H9 (cell line): ENCODE results near the gene SERBP1. TPM values are rescaled to one million over a fixed set of nuclear protein-coding genes. Genes with fewer than 3 reads are reported as not detected.

Source experiments
- DNase-seq: peaks from one replicate; pipeline ENCODE4 v3.0.0-alpha.2; 2017
- H2AFZ ChIP-seq: one replicate; pipeline ENCODE4 v1.6.1; 2013; ENCODE audit warnings: mild to moderate bottlenecking, low read length, control low read depth, moderate library complexity
- H2AK5ac ChIP-seq: 2 replicates; pipeline ENCODE4 v1.6.1; 2013; ENCODE audit warnings: low read length, control low read depth, mixed read lengths; ENCODE audit not compliant: insufficient read length
- H2BK120ac ChIP-seq: one replicate; pipeline ENCODE4 v1.6.1; 2013; ENCODE audit warnings: low read depth, mild to moderate bottlenecking, low read length, control low read depth, inconsistent platforms; ENCODE audit not compliant: poor library complexity, severe bottlenecking
- H2BK12ac ChIP-seq: 2 replicates; pipeline ENCODE4 v1.6.1; 2013; ENCODE audit warnings: low read length, control low read depth, mixed read lengths, low read depth; ENCODE audit not compliant: insufficient read length
- H2BK15ac ChIP-seq: 2 replicates; pipeline ENCODE4 v1.6.1; 2013; ENCODE audit warnings: low read depth, low read length, control low read depth
- H2BK20ac ChIP-seq: one replicate; pipeline ENCODE4 v1.6.1; 2013; ENCODE audit warnings: low read depth, mild to moderate bottlenecking, low read length, control low read depth, inconsistent platforms; ENCODE audit not compliant: poor library complexity, severe bottlenecking
- H2BK5ac ChIP-seq: 2 replicates; pipeline ENCODE4 v1.6.1; 2013; ENCODE audit warnings: low read length, control low read depth, mixed read lengths; ENCODE audit not compliant: insufficient read length
- H3K14ac ChIP-seq: 2 replicates; pipeline ENCODE4 v1.6.1; 2013; ENCODE audit warnings: low read length, control low read depth; ENCODE audit not compliant: insufficient read depth
- H3K18ac ChIP-seq: 2 replicates; pipeline ENCODE4 v1.6.1; 2013; ENCODE audit warnings: low read depth, mild to moderate bottlenecking, mixed read lengths, low read length, control low read depth; ENCODE audit not compliant: insufficient read length
- H3K23ac ChIP-seq: 2 replicates; pipeline ENCODE4 v1.6.1; 2013; ENCODE audit warnings: low read length, control low read depth, mixed read lengths, low read depth; ENCODE audit not compliant: insufficient read length
- H3K23me2 ChIP-seq: 2 replicates; pipeline ENCODE4 v1.6.1; 2013; ENCODE audit warnings: low read depth, mild to moderate bottlenecking, mixed read lengths, low read length, control low read depth; ENCODE audit not compliant: insufficient read length, poor library complexity, severe bottlenecking
- H3K27ac ChIP-seq: 2 replicates; pipeline ENCODE4 v1.5.1; 2013; ENCODE audit warnings: low read length, control low read depth, mixed read lengths, low read depth; ENCODE audit not compliant: insufficient read length
- H3K27me3 ChIP-seq: 2 replicates; pipeline ENCODE4 v1.6.1; 2013; ENCODE audit warnings: low read length, control low read depth, inconsistent platforms; ENCODE audit not compliant: insufficient read depth
- H3K4ac ChIP-seq: 2 replicates; pipeline ENCODE4 v1.6.1; 2013; ENCODE audit warnings: low read depth, mild to moderate bottlenecking, control low read depth, inconsistent platforms, low read length, moderate library complexity
- H3K4me1 ChIP-seq: 2 replicates; pipeline ENCODE4 v1.6.1; 2013; ENCODE audit warnings: low read length, control low read depth, inconsistent platforms; ENCODE audit not compliant: insufficient read depth
- H3K4me2 ChIP-seq: 2 replicates; pipeline ENCODE4 v1.6.1; 2013; ENCODE audit warnings: low read length, control low read depth, mixed read lengths; ENCODE audit not compliant: insufficient read length, insufficient read depth
- H3K56ac ChIP-seq: 2 replicates; pipeline ENCODE4 v1.6.1; 2013; ENCODE audit warnings: low read depth, mild to moderate bottlenecking, mixed read lengths, low read length, control low read depth; ENCODE audit not compliant: insufficient read length
- H3K79me1 ChIP-seq: 2 replicates; pipeline ENCODE4 v1.6.1; 2013; ENCODE audit warnings: low read depth, mild to moderate bottlenecking, moderate library complexity, low read length, control low read depth, inconsistent platforms; ENCODE audit not compliant: insufficient read depth, poor library complexity, severe bottlenecking
- H3K79me2 ChIP-seq: 2 replicates; pipeline ENCODE4 v1.6.1; 2013; ENCODE audit warnings: low read length, control low read depth, inconsistent platforms; ENCODE audit not compliant: insufficient read depth
- H3K9ac ChIP-seq: 2 replicates; pipeline ENCODE4 v1.6.1; 2013; ENCODE audit warnings: low read length, control low read depth, mixed read lengths; ENCODE audit not compliant: insufficient read length; ENCODE audit errors: extremely low read depth
- H3K9me3 ChIP-seq: one replicate; pipeline ENCODE4 v1.6.1; 2013; ENCODE audit warnings: low read depth, low read length, inconsistent platforms; ENCODE audit not compliant: control insufficient read depth
- H3T11ph ChIP-seq: one replicate; pipeline ENCODE4 v1.6.1; 2013; ENCODE audit warnings: mild to moderate bottlenecking, low read length, control low read depth, inconsistent platforms
- H4K20me1 ChIP-seq: one replicate; pipeline ENCODE4 v1.6.1; 2013; ENCODE audit not compliant: control insufficient read depth, insufficient read length, insufficient read depth
- H4K5ac ChIP-seq: 2 replicates; pipeline ENCODE4 v1.6.1; 2013; ENCODE audit warnings: low read depth, mild to moderate bottlenecking, mixed read lengths, low read length, control low read depth; ENCODE audit not compliant: insufficient read length
- H4K8ac ChIP-seq: replicated peaks from 2 replicates; pipeline ENCODE4 v1.6.1; 2013; ENCODE audit warnings: low read length, control low read depth, mixed read lengths, low read depth; ENCODE audit not compliant: insufficient read length
- H4K91ac ChIP-seq: 2 replicates; pipeline ENCODE4 v1.6.1; 2013; ENCODE audit warnings: low read depth, mild to moderate bottlenecking, moderate library complexity, mixed read lengths, low read length, control low read depth; ENCODE audit not compliant: insufficient read length
- H3K27ac Mint-ChIP-seq, 3 experiments: 2 replicates in 2 of 3; 3 replicates in 1 of 3; pipeline ENCODE4 v1.8.0; 2020 to 2021; ENCODE audit warnings: mixed read lengths in 3 of 3, mild to moderate bottlenecking in 1 of 3, moderate library complexity in 1 of 3
- H3K27me3 Mint-ChIP-seq: 2 replicates; pipeline ENCODE4 v1.8.0; 2021; ENCODE audit warnings: low read depth, mild to moderate bottlenecking, moderate library complexity, mixed read lengths
- H3K36me3 Mint-ChIP-seq, 3 experiments: 2 replicates in 2 of 3; 3 replicates in 1 of 3; pipeline ENCODE4 v1.8.0; 2020 to 2021; ENCODE audit warnings: low read depth in 3 of 3, mixed read lengths in 3 of 3; ENCODE audit not compliant: insufficient read depth in 1 of 3
- H3K4me1 Mint-ChIP-seq, 2 experiments: 2 replicates each; pipeline ENCODE4 v1.8.0; 2020; ENCODE audit warnings: mixed read lengths in 2 of 2
- H3K4me3 Mint-ChIP-seq, 2 experiments: 2 replicates in 1 of 2; 3 replicates in 1 of 2; pipeline ENCODE4 v1.8.0; 2020 to 2021; ENCODE audit warnings: mild to moderate bottlenecking in 2 of 2, mixed read lengths in 2 of 2, moderate library complexity in 1 of 2
- H3K9me3 Mint-ChIP-seq, 2 experiments: 2 replicates in 1 of 2; 3 replicates in 1 of 2; pipeline ENCODE4 v1.8.0; 2020; ENCODE audit warnings: mild to moderate bottlenecking in 2 of 2, mixed read lengths in 2 of 2, moderate library complexity in 1 of 2
- WGBS: extraction: QIAGEN DNeasy Blood & Tissue Kit; methylation state at CpG from one replicate; pipeline ENCODE4 v1.1.7; 2013; ENCODE audit warnings: missing lambda C conversion rate, low lambda C conversion rate, mixed read lengths; ENCODE audit not compliant: insufficient read length; ENCODE audit errors: extremely low coverage; 5-methylcytosine and 5-hydroxymethylcytosine counted together
- total RNA-seq: library from RNA; stranded (reverse); gene quantifications from 2 replicates; pipeline ENCODE4 v1.2.1, GENCODE V29; 2021
- TF ChIP-seq, protein P1 (sequence below): fragments of 200-600 bp; sonication (generic); conservative IDR thresholded peaks from 3 replicates; pipeline ENCODE4 v1.8.0; 2021; ENCODE audit warnings: antibody characterized with exemption, mild to moderate bottlenecking

Gene SERBP1
- total RNA-seq, 1 experiment from 2014 or later = 495 TPM

DNA sequence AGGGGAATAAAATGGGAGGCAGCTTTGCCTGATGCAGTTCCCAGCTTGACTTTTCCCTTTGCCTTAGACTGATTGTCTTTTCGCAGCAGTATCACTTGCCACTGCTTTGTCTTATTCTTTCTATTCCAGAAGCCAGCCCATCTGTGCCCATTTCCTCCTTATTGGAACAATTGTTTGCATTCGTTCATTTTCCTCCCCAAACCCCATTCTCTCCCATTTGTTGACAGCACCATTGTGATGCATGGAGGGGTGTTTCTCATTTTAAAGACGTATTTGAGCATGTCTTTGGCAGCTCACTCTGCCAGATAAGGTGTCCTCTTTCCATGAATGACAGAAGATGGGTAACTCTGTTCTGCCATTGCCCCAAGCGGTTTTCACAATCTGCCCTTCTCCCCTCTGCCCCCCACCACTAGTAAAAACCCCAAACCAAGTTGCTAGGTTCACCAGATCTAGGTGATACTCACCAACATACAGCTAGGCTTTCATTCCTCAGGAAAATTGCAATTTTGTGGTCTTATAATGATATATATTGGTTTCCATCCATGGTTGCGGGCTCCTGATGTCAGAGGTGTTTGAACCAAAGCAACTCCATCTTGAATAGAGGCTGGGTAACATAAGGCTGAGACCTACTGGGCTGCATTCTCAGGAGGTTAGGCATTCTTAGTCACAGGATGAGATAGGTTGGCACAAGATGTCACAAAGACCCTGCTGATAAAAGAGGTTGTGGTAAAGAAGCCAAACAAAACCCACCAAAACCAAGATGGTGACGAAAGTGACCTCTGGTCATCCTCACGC, 30.8 kb downstream of the SERBP1 start:
- Histone ChIP-seq H3K23me2 (no peaks in the 10 kb centered on the region), H3K56ac (no peak overlapping the region), H3K27ac (peak overlapping the region; percentile 34), H2AK5ac (no peak overlapping the region), H2BK12ac (no peak overlapping the region), H3K18ac (no peak overlapping the region), H3K4ac (no peak overlapping the region), H3T11ph (no peak overlapping the region), H2BK5ac (no peak overlapping the region), H2AFZ (no peak overlapping the region), H3K23ac (no peak overlapping the region), H3K27me3 (no peaks in the 10 kb centered on the region), H3K9ac (no peak overlapping the region), H2BK15ac (no peak overlapping the region), H3K4me1 (peaks cover 9% of the 10 kb centered on the region; the same call in 1 of the 2 replicates), H3K79me2 (no peaks in the 10 kb centered on the region), H3K14ac (no peak overlapping the region), H4K5ac (no peak overlapping the region), H3K9me3 (no peaks in the 10 kb centered on the region), H3K79me1 (no peaks in the 10 kb centered on the region), H3K4me2 (peak overlapping the region; percentile 29), H4K20me1 (no peaks in the 10 kb centered on the region), H2BK20ac (no peak overlapping the region), H2BK120ac (no peak overlapping the region), H4K8ac (no peak overlapping the region), H4K91ac (no peak overlapping the region)
- TF ChIP-seq, protein P1, sequence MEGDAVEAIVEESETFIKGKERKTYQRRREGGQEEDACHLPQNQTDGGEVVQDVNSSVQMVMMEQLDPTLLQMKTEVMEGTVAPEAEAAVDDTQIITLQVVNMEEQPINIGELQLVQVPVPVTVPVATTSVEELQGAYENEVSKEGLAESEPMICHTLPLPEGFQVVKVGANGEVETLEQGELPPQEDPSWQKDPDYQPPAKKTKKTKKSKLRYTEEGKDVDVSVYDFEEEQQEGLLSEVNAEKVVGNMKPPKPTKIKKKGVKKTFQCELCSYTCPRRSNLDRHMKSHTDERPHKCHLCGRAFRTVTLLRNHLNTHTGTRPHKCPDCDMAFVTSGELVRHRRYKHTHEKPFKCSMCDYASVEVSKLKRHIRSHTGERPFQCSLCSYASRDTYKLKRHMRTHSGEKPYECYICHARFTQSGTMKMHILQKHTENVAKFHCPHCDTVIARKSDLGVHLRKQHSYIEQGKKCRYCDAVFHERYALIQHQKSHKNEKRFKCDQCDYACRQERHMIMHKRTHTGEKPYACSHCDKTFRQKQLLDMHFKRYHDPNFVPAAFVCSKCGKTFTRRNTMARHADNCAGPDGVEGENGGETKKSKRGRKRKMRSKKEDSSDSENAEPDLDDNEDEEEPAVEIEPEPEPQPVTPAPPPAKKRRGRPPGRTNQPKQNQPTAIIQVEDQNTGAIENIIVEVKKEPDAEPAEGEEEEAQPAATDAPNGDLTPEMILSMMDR = no peak
- Mint-ChIP-seq H3K27ac (peak overlapping the region; percentile 35 to 93 (median 70); a peak in 6 of 7 replicates), H3K36me3 (peaks cover 12 to 30% (median 20%) of the 10 kb centered on the region in 3 experiments), H3K27me3 (no peaks in the 10 kb centered on the region), H3K4me3 (peak overlapping the region; percentile 21 to 25; a peak in 2 of 5 replicates), H3K4me1 (peaks cover 27 to 31% of the 10 kb centered on the region in 2 experiments), H3K9me3 (no peaks in the 10 kb centered on the region; a peak in 1 of 5 replicates)
- no CpG with 5 or more reads among the region's 7 CpGs for WGBS
- no peak for DNase-seq
